ENCODE results near the gene MVB12B.

The MVB12B gene

DNA sequence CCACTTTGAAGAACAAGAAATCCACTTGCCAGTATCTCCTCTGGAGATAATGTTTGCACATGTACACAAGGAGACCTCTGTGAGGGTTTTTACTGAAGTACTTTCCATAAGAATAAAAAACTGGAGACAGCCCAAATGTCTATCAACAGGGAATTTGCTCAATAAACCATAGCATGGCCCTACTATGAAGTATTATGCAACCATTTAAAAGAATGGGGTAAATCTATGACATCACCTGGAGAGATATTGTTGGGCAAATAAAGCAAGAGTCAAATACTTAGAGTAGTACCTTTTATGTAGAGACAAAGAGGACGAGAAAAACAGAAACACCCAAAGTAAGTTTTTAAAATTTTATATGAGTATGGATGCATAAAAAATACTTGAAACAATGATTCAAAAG lies 23.9 kb upstream of the MVB12B start:
- DNase-seq (ENCODE audit: low read depth in 2 of 3, low spot score in 2 of 3), result no peak

DNA sequence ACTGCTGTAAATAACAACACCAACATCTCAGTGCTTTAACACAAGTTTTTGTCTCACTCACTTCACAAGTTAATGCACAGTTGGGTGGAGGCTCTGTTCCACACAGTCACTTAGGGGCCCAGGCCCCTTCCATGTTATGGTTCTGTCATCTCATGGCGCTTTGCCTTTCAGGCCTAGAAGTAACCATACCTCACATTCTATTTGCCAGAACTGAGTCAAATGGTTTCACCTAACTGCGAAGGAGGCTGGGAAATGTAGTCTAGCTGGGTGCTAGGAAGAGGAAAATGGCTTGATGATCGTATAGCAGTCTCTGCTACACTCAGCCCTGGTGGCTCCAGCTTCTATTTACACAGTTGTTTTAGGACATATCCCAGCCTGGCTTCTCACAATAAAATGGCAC lies 23.1 kb upstream of the MVB12B start:
- DNase-seq (ENCODE audit: low read depth in 2 of 3, low spot score in 2 of 3), result no peak

- DNase-seq (ENCODE audit: low read depth in 2 of 3, low spot score in 2 of 3), result no peak
Measured at GRCh38 chr9:126304207-126304970, 22.2 kb upstream of the MVB12B start.

- DNase-seq (ENCODE audit: low read depth in 2 of 3, low spot score in 2 of 3), result no peak
Measured at GRCh38 chr9:126304971-126305320, 21.7 kb upstream of the MVB12B start.

DNA sequence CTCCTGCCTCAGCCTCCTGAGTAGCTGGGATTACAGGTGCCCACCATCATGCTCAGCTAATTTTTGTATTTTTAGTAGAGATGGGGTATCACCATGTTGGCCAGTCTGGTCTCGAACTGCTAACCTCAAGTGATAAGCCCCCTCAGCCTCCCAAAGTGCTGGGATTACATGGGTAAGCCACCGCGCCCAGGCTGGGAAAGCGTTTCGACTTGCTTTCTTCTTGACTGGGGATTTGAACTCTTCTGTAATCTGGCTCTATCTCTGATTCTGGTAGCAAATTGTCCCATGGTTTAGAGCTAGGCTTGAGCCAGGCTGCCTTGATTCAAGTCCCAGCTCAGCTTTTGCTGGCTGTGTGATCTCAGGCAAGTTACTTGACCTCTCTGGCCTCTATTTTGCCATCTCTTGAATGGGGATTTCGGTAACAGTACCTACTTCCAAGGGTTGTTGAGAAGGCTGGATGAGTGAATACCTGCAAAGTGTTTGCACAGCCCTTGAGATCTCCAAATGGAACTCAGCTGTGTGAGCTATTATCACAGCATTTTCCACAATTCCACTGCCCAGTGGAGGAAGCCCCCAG lies 20.5 kb upstream of the MVB12B start:
- DNase-seq (ENCODE audit: low read depth in 2 of 3, low spot score in 2 of 3), result no peak

- DNase-seq (ENCODE audit: low read depth in 2 of 3, low spot score in 2 of 3), result no peak
Measured at GRCh38 chr9:126307322-126308061, 19.1 kb upstream of the MVB12B start.

DNA sequence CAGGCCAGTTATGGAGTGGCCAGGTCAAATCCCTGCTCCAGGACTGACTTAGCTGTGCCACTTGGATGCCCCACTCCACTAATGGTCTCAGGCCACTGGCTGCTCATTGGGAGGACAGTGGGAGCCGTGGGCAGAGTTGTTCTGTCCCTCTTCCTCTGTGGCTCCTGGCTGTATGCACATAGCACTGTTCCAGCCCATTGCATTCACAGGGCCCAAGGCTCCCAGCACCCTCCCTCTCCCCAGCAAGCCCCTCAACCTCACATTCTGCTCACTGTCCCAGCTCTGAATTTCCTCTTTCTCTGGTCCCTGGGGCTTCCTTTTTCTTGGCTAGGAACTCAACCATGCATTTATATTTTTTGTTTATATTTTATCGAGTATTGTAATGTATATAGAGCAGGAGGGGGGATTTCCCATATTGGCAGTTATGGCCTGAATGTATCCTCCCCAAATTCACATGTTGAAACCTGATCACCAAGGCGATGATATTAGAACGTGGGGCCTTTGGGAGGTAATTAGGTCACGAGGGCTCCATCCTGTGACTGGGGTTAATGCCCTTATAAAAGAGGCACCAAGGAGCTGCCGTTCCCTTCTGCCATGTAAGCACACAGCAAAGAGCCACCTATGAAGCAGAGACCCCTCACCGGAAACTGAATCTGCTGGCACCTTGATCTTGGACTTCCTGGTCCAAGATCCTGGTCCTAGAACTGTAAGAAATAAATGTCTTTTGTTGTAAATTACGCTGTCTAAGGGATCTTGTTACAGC lies 17.0 kb upstream of the MVB12B start:
- DNase-seq (ENCODE audit: low read depth in 2 of 3, low spot score in 2 of 3), result no peak

DNA sequence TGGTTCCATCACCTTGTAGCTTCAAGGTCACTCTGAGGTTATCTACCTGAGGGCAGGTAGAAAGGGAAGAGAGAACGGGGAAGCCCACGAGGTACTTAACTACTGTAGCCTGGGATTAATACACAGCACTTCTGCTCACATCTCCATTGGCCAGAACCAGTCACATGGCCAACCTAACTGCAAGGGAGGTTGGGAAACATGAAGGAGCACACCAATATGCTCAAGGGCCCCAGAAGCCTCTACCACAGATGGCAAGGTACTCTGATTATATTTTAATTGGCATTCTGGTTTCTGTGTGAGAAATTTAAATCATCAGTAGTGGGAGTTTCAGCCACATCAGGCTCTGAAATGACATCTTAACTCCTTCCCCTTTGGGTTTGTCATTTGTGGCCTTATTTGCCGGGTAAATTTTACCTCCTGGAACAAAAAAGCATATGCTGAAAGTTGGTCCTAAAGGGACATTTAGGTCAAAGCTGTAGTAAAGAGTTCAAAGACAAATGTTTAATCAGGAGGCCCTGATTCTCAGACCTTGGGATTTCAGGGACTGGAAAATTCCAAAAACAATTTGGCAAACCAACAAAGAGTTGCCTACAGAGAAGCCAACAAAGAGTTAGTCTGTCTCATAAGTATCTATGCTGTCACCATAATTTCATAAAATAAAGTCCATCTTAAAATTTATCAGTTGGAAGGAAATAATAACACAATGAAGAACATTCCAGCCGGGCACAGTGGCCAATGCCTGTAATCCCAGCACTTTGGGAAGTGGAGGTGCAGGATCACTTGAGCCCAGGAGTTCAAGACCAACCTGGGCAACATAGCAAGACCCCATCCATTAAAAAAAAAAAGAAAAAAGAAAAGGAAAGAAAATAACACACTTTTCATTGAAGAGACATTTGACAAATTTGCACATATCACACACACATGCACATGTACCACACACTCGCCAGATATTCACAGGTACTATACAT lies 13.8 kb upstream of the MVB12B start:
- no peak for DNase-seq (ENCODE audit: low read depth in 2 of 3, low spot score in 2 of 3)

DNA sequence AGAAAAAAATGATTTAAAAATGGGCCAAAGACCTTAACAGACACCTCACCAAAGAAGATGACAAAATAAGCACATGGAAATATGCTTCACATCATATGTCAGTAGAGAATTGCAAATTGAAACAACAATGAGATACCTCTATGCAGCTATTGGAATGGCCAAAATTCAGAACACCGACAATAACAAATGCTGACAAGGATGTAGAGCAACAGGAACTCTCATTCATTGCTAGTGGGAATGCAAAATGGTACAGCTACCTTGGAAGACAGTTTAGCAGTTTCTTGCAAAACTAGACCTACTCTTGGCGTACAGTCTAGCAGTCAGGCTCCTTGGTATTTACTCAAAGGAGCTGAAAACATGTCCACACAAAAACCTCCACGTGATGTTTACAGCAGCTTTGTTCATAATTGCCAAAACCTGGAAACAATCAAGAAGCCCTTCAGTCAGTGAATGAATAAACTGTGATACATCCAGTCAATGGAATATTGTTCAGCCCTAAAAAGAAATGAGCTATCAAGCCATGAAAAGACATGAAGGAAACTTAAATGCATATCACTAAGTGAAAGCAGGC lies 10.5 kb upstream of the MVB12B start:
- DNase-seq (ENCODE audit: low read depth in 2 of 3, low spot score in 2 of 3), result no peak

- DNase-seq (ENCODE audit: low read depth in 2 of 3, low spot score in 2 of 3), result no peak
Measured at GRCh38 chr9:126317513-126317912, 9.1 kb upstream of the MVB12B start.

GRCh38 chr9:126318858-126319257 lies 7.8 kb upstream of the MVB12B start:
- DNase-seq (ENCODE audit: low read depth in 2 of 3, low spot score in 2 of 3), result no peak

- no peak for DNase-seq (ENCODE audit: low read depth in 2 of 3, low spot score in 2 of 3)
Measured at GRCh38 chr9:126319671-126320070, 7.0 kb upstream of the MVB12B start.

DNA sequence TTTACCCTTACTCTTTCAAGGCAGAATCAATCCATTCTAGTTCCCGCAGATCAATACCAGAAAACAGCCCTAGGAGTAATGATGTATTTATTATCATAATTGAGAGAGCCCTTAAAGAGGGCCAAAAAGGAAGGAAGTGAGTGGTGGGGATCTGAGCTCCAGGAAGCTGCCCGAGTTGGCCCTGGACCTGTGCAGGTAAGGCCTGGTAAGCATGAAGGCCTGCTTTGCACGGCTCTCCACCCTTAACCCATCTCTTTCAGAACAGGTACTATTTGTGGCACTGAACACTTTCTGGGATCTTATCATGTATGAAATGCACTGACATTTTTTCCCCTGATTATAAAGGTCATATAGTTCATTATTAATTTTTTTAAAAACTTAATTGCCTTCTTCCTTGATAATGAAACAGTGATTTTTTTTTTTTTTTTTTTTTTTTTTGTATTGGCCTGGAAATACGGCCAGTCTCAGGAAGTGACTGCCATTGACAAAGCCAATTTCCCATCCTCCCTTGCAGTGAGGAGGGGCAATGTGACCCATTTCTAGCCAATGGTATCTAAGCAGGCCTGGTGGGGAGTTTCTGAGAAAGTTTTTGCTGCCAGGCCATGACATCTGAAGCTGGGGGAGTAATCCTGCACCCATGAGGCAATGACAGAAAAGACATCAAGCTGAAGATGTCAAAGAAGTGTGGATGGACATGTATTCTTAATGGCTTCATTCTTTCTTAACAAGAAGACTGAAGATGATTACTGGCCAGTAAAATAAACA lies 6.3 kb upstream of the MVB12B start:
- DNase-seq (ENCODE audit: low read depth in 2 of 3, low spot score in 2 of 3), result no peak

DNA sequence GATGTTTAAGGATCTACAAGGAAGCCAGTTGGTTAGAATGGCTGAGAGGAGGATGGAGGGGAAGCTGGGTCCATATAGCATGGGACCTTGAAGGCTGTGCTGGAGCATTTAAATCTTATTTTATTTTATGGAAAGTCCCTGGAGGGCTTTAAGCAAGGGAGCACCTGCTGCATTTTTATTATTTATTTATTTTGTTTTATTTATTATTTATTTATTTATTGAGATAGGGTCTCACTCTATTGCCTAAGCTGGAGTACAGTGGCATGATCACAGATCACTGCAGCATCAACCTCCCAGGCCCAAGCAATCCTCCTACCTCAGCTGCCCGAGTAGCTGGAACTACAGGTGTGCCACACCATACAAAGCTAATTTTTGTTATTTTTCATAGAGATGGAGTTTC lies 4.9 kb upstream of the MVB12B start:
- DNase-seq (ENCODE audit: low read depth in 2 of 3, low spot score in 2 of 3), result no peak

- no peak for DNase-seq (ENCODE audit: low read depth in 2 of 3, low spot score in 2 of 3)
Measured at GRCh38 chr9:126325821-126326220, 808 bp upstream of the MVB12B start.

DNA sequence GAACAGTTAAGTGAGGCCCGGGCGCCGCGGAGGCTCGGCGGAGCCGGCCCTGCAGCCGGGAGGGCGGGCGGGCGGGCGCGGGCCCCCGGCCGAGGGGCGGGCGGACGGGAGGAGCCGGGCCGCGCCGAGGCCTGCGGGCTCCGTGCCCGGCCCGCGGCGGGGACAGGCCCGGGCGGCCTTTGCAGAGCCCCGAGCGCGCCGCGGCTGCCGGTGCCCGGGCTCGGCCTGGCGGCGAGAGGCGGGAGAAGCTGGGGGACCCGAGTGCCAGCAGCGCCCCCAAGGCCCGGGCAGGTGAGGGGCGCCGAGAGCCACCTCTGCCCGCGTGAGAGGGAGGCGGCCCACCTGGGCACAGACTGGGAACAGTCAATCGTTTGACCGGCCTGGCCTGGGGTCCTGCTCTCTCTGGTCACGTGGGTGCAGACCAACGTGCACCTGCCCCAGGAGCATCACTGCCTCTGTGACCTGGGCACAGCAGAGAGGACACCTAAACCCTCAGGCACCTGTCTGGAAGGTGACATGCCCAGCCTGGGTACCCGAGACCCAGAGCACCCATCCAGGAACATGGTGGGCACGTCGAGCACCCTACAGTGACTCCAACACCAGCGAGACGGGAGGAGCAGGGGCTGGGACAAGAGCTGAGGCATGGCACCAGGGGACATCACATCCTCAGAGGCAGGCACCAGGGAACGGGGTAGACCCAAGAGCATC lies 531 bp downstream of the MVB12B start:
- DNase-seq (ENCODE audit: low read depth in 2 of 3, low spot score in 2 of 3), result peak in 1 of 3 experiments; percentile 12

DNA sequence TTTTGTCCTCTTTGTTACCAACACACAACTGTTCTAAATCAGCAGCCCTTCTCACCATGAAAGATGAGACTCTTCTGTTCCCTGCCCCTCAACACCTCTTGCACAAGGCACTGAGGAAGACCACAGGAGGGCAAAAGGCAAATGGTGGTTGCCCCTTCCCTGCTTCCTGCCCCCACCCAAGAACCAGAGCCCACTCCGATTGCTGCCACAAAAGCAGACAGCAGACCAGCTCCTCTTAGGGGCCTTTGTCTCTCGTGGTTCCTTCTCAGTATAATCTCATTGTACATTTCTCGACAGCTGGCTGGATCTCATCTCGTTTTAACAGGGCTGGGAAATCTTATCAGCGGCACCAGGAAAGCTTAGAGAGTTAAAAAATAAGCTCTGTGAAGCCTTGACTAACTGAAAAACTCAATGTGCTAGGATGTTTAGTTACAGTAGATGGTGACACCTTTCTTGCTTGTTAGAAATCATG lies 1.1 kb downstream of the MVB12B start:
- DNase-seq (ENCODE audit: low read depth in 2 of 3, low spot score in 2 of 3), result no peak

DNA sequence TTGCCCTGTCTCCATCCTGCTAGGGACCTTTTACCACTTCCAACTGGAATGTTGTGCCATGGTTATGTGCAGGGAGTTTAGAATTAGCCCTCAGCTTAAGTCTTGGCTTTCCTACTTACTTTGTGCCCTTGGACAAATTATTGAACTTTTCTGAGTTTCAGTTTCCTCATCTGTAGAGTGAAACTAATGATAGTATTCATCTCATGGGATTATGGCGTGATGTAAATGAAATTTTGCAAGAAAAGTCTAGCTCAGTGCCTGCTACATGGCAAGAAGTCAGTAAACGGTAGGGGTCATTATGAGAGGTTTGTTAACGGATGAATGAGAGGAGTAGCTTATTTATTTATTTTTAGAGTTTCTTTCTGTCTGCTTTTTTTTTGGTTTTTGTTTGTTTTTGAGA lies 1.8 kb downstream of the MVB12B start:
- DNase-seq (ENCODE audit: low read depth in 2 of 3, low spot score in 2 of 3), result no peak

Data from activated CD8-positive, alpha-beta memory T cell treated with anti-CD3 and anti-CD28 coated beads for 48 hours (primary cell).